Measurements from ENCODE around the gene NCOA1.

Gene NCOA1

DNA sequence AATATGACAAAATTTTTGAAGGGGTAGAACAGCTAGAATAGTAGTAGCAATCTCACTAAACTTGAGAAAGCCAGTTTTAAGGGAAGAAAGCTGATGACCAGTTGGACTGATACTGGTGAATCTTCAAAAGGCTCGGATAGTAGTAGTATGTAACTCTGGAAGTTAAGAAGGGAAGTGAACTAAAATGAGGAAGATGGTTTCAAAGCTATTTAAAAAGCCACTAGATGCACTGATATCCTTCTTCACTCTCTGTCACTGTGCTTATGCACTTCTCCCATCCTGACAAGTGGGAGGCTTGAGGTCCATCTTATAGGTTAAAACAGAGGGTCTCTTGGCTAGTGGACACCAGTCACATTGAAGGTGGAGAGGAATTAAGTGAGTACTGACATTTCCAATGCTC, 141.1 kb downstream of the NCOA1 start:
- Histone ChIP-seq H3K27ac (replicated peaks) (no peak overlapping the region), H3K27me3 (ENCODE audit: insufficient read depth, poor library complexity, severe bottlenecking) (no peaks in the 10 kb centered on the region), H3K4me3 (replicated peaks; ENCODE audit: insufficient read depth, low read length) (no peak overlapping the region)
- TF ChIP-seq GABPA (IDR thresholded peaks at IDR 0.05; ENCODE audit: low read depth) = no peak
- peak; percentile 91 for TF ChIP-seq SPI1 (IDR thresholded peaks at IDR 0.05; ENCODE audit: borderline replicate concordance, low read depth)
- peak in 1 of 2 experiments; percentile 4 for DNase-seq (ENCODE audit: low read depth in 1 of 2, low spot score in 1 of 2)

DNA sequence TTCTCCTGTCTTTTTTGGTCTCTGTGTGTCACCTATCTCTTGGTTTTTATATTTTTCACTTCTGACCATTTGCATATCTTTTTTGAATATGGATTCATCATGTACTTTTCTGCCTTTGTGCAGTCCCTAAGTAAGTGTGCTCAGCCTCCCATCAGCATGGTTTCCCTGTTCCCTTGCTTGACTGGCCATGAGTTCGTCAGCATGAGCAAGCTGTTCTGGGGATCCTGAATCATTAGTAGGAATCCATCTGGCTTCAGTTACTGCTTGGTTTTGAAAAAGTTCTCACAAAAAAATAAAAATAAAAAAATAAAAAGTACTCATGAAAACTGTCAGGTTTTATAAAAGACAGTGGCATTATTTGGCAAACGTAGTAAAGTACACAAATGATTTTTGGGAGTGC, 144.1 kb downstream of the NCOA1 start:
- DNase-seq (ENCODE audit: low read depth in 1 of 2, low spot score in 1 of 2) = no peak
- Histone ChIP-seq H3K27ac (replicated peaks) (no peak overlapping the region), H3K4me3 (replicated peaks; ENCODE audit: insufficient read depth, low read length) (no peak overlapping the region), H3K27me3 (ENCODE audit: insufficient read depth, poor library complexity, severe bottlenecking) (no peaks in the 10 kb centered on the region)
- TF ChIP-seq, protein P1, sequence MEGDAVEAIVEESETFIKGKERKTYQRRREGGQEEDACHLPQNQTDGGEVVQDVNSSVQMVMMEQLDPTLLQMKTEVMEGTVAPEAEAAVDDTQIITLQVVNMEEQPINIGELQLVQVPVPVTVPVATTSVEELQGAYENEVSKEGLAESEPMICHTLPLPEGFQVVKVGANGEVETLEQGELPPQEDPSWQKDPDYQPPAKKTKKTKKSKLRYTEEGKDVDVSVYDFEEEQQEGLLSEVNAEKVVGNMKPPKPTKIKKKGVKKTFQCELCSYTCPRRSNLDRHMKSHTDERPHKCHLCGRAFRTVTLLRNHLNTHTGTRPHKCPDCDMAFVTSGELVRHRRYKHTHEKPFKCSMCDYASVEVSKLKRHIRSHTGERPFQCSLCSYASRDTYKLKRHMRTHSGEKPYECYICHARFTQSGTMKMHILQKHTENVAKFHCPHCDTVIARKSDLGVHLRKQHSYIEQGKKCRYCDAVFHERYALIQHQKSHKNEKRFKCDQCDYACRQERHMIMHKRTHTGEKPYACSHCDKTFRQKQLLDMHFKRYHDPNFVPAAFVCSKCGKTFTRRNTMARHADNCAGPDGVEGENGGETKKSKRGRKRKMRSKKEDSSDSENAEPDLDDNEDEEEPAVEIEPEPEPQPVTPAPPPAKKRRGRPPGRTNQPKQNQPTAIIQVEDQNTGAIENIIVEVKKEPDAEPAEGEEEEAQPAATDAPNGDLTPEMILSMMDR (IDR thresholded peaks at IDR 0.05; ENCODE audit: insufficient read depth, low read length) = no peak
- TF ChIP-seq GABPA (IDR thresholded peaks at IDR 0.05; ENCODE audit: low read depth) (no peak), SPI1 (IDR thresholded peaks at IDR 0.05; ENCODE audit: borderline replicate concordance, low read depth) (no peak), POLR2AphosphoS5 (IDR thresholded peaks at IDR 0.05; ENCODE audit: low read depth) (no peak)
- TF ChIP-seq, protein P2, sequence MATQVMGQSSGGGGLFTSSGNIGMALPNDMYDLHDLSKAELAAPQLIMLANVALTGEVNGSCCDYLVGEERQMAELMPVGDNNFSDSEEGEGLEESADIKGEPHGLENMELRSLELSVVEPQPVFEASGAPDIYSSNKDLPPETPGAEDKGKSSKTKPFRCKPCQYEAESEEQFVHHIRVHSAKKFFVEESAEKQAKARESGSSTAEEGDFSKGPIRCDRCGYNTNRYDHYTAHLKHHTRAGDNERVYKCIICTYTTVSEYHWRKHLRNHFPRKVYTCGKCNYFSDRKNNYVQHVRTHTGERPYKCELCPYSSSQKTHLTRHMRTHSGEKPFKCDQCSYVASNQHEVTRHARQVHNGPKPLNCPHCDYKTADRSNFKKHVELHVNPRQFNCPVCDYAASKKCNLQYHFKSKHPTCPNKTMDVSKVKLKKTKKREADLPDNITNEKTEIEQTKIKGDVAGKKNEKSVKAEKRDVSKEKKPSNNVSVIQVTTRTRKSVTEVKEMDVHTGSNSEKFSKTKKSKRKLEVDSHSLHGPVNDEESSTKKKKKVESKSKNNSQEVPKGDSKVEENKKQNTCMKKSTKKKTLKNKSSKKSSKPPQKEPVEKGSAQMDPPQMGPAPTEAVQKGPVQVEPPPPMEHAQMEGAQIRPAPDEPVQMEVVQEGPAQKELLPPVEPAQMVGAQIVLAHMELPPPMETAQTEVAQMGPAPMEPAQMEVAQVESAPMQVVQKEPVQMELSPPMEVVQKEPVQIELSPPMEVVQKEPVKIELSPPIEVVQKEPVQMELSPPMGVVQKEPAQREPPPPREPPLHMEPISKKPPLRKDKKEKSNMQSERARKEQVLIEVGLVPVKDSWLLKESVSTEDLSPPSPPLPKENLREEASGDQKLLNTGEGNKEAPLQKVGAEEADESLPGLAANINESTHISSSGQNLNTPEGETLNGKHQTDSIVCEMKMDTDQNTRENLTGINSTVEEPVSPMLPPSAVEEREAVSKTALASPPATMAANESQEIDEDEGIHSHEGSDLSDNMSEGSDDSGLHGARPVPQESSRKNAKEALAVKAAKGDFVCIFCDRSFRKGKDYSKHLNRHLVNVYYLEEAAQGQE (IDR thresholded peaks at IDR 0.05; ENCODE audit: insufficient replicate concordance, low read depth) = no peak

DNA sequence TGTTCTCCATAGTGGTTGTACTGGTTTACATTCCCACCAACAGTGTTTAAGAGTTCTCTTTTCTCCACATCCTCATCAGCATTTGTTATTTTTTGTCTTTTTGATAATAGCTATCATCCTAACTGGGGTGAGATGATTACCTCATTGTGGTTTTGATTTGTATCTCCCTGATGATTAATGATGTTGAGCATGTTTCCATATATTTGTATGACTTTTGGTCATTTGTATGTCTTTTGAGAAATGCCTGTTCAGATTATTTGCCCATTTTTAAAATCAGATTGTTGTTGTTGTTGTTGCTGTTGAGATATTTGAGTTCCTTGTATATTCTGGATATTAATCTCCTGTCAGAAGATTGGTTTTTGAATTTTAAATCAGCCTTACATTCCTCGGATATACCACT, 147.5 kb downstream of the NCOA1 start:
- TF ChIP-seq, protein P2 (IDR thresholded peaks at IDR 0.05; ENCODE audit: insufficient replicate concordance, low read depth) = no peak
- TF ChIP-seq GABPA (IDR thresholded peaks at IDR 0.05; ENCODE audit: low read depth) = no peak
- no peak for TF ChIP-seq POLR2AphosphoS5 (IDR thresholded peaks at IDR 0.05; ENCODE audit: low read depth)
- Histone ChIP-seq H3K27ac (replicated peaks) (no peak overlapping the region), H3K4me3 (replicated peaks; ENCODE audit: insufficient read depth, low read length) (no peak overlapping the region), H3K27me3 (ENCODE audit: insufficient read depth, poor library complexity, severe bottlenecking) (no peaks in the 10 kb centered on the region)
- no peak for DNase-seq (ENCODE audit: low read depth in 1 of 2, low spot score in 1 of 2)

DNA sequence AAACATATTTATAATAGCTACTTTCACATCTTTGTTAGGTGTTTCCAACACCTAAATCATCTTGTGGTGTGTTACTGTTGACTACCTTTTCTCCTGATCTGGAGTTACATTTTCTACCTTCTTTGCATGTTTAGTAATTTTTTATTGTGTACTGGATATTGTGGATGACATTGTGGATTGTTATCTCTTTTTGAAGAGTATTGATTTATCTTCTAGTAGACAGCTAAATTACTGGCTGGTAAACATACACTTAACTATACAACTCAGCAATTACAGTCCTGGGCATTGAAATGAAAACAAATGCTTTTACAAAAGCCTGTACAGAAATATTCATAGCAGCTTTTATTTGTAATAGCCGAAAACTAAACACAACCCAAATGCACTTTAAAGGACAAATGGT, 151.3 kb downstream of the NCOA1 start:
- H3K27me3 ChIP-seq (ENCODE audit: insufficient read depth, poor library complexity, severe bottlenecking) = no peaks in the 10 kb centered on the region
- TF ChIP-seq SPI1 (IDR thresholded peaks at IDR 0.05; ENCODE audit: borderline replicate concordance, low read depth) (no peak), GABPA (IDR thresholded peaks at IDR 0.05; ENCODE audit: low read depth) (no peak), POLR2AphosphoS5 (IDR thresholded peaks at IDR 0.05; ENCODE audit: low read depth) (no peak)
- TF ChIP-seq, protein P1 (IDR thresholded peaks at IDR 0.05; ENCODE audit: insufficient read depth, low read length) = no peak
- TF ChIP-seq, protein P2 (IDR thresholded peaks at IDR 0.05; ENCODE audit: insufficient replicate concordance, low read depth) = no peak

More for the DNA sequence above, 151.3 kb downstream of the NCOA1 start:
- Histone ChIP-seq H3K4me3 (replicated peaks; ENCODE audit: insufficient read depth, low read length) (no peak overlapping the region), H3K27ac (replicated peaks) (no peak overlapping the region)
- DNase-seq (ENCODE audit: low read depth in 1 of 2, low spot score in 1 of 2) = no peak

Data from HL-60 (cell line).